ENCODE results near the gene CNTNAP5. TPM values are rescaled to one million over a fixed set of nuclear protein-coding genes. Genes with fewer than 3 reads are reported as not detected.

CNTNAP5 gene
- total and polyA plus RNA-seq, 2 of the 8 experiments (the other 6 are each of a cell fraction or from before 2014, with no cell fraction given): 0.11 to 0.76 TPM

DNA sequence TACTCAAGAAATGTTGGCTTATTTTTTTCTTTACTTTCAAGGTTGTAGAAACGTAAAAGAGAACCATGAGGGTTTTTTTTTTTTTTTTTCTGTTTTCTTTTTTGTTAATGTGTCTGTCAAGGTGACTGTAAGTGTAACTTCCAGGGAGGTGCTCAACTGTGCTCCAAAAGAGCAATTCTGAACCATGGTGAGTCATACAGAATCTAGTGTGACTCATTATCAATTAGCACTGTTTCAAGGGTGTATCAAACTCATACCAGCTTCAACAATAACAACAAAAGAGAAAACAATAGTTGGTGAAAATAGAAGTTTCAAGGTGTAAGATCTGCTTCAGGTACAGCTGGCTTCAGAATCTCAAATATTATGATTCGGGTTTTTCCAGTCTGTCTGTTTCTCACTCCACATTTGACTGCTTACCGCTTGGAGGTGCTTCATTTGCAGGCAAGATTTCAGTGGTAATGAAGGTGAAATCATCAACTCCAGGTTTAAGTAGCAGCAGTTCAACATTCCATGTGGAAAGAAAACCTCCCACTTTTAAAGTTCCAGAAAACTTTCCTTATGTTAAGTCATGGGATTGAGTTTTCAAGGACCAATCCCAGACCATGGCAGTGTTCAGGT, 850.6 kb downstream of the CNTNAP5 start (continued):
- no peak for TF ChIP-seq KDM4A (IDR thresholded peaks at IDR 0.05; ENCODE audit: low read depth, low read length, severe bottlenecking)
- TF ChIP-seq, protein P1, sequence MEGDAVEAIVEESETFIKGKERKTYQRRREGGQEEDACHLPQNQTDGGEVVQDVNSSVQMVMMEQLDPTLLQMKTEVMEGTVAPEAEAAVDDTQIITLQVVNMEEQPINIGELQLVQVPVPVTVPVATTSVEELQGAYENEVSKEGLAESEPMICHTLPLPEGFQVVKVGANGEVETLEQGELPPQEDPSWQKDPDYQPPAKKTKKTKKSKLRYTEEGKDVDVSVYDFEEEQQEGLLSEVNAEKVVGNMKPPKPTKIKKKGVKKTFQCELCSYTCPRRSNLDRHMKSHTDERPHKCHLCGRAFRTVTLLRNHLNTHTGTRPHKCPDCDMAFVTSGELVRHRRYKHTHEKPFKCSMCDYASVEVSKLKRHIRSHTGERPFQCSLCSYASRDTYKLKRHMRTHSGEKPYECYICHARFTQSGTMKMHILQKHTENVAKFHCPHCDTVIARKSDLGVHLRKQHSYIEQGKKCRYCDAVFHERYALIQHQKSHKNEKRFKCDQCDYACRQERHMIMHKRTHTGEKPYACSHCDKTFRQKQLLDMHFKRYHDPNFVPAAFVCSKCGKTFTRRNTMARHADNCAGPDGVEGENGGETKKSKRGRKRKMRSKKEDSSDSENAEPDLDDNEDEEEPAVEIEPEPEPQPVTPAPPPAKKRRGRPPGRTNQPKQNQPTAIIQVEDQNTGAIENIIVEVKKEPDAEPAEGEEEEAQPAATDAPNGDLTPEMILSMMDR (IDR thresholded peaks at IDR 0.05; ENCODE audit: control extremely low read depth in 1 of 3, insufficient read depth in 1 of 3, low read depth in 1 of 3, low read length in 3 of 3): no peak
- TF ChIP-seq SIRT6 (IDR thresholded peaks at IDR 0.05; ENCODE audit: low read length): no peak
- no peak for TF ChIP-seq YY1 (IDR thresholded peaks at IDR 0.05; ENCODE audit: low read depth, low read length)
- no peak for TF ChIP-seq POLR2A (IDR thresholded peaks at IDR 0.05; ENCODE audit: control extremely low read depth in 1 of 2, low read depth in 2 of 2, low read length in 2 of 2)
- TF ChIP-seq TBP (IDR thresholded peaks at IDR 0.05; ENCODE audit: low read depth, low read length): no peak
- no peak for TF ChIP-seq NRF1 (IDR thresholded peaks at IDR 0.05; ENCODE audit: low read depth, low read length)

Measured in H1 (cell line).